ENCODE results near the gene RABGGTA. TPM values are rescaled to one million over a fixed set of nuclear protein-coding genes. Genes with fewer than 3 reads are reported as not detected.

RABGGTA gene
- total and polyA plus RNA-seq, 9 of the 15 experiments (the other 6 are each of a cell fraction or from before 2014, with no cell fraction given): 4.5 to 24.2 (median 15.5) TPM

GRCh38 chr14:24282736-24283135 is 11.3 kb upstream of the RABGGTA start:
- no peaks in the 10 kb centered on the region for H3K27me3 ChIP-seq (ENCODE audit: control insufficient read depth in 2 of 2, insufficient read depth in 2 of 2, low read length in 2 of 2)
- no peak overlapping the region for H3K27ac ChIP-seq (ENCODE audit: extremely low read depth, low read depth, low read length)
- ATAC-seq (no peak), FAIRE-seq (no peak), DNase-seq (ENCODE audit: extremely low read depth in 1 of 4, low spot score in 3 of 4) (no peak)
- H3K9me3 ChIP-seq (replicated peaks; ENCODE audit: control insufficient read depth, insufficient read depth, low read depth, low read length): no peaks in the 10 kb centered on the region
- H3K4me2 ChIP-seq (ENCODE audit: insufficient read depth, low read length): no peak overlapping the region
- no peaks in the 10 kb centered on the region for H3K9me1 ChIP-seq (ENCODE audit: control insufficient read depth, insufficient read depth, low read length)
- 31% methylated on average over 2 of the region's 3 CpGs for WGBS (ENCODE audit: insufficient coverage, low coverage, missing lambda C conversion rate)
- no peak overlapping the region for H3K9ac ChIP-seq (ENCODE audit: insufficient read depth in 1 of 2, low read depth in 2 of 2, low read length in 2 of 2)
- ChIA-PET CTCF (ENCODE audit: low intra/inter-chr PET ratio) (no interaction called here), POLR2A (interaction anchor here (1.7 kb wide), 1 partner anchor 10 kb away, joined by 5 read pairs; no protein-coding TSS in a partner anchor)
- H3K79me2 ChIP-seq (ENCODE audit: control insufficient read depth, insufficient read depth, low read length): no peaks in the 10 kb centered on the region
- H3K4me3 ChIP-seq: no peak overlapping the region
- intact Hi-C loops (cut with micrococcal nuclease): no loop called here
- in situ Hi-C loops (cut with MboI): no loop called here
- peaks cover 0 to 3% of the 10 kb centered on the region in 2 experiments; a peak in 2 of 5 replicates for H3K4me1 ChIP-seq (replicated peaks in 1 of 2; ENCODE audit: control insufficient read depth in 2 of 2, insufficient read depth in 2 of 2, low read length in 2 of 2)
- no TSS peak for BruUV-seq (replicated peaks)
- no peaks in the 10 kb centered on the region for H4K20me1 ChIP-seq (replicated peaks; ENCODE audit: control insufficient read depth, insufficient read depth, low read length)
- no peak overlapping the region for H2AFZ ChIP-seq (ENCODE audit: low read depth, low read length)
- H3K36me3 ChIP-seq (ENCODE audit: control insufficient read depth, insufficient read depth, low read length): no peaks in the 10 kb centered on the region
- TF ChIP-seq CBX8 (IDR thresholded peaks at IDR 0.05; ENCODE audit: borderline replicate concordance, extremely low read depth, low read depth, low read length, poor library complexity, severe bottlenecking) (no peak), ZNF165 (CRISPR knock-in tag; IDR thresholded peaks at IDR 0.05; ENCODE audit: borderline replicate concordance) (no peak), DIDO1 (tag; IDR thresholded peaks at IDR 0.05; ENCODE audit: low read depth) (no peak), JUNB (CRISPR knock-in tag; conservative IDR thresholded peaks at IDR 0.05) (no peak), SAP30 (IDR thresholded peaks at IDR 0.05; ENCODE audit: borderline replicate concordance, insufficient read depth, low read depth, low read length, poor library complexity, severe bottlenecking) (no peak), ZKSCAN8 (CRISPR knock-in tag; IDR thresholded peaks at IDR 0.05) (no peak), SMAD3 (CRISPR knock-in tag; conservative IDR thresholded peaks at IDR 0.05) (no peak), PHF21A (IDR thresholded peaks at IDR 0.05; ENCODE audit: borderline replicate concordance, low read depth) (no peak), ESRRB (CRISPR knock-in tag; IDR thresholded peaks at IDR 0.05; ENCODE audit: borderline replicate concordance) (no peak), ZC3H11A (IDR thresholded peaks at IDR 0.05; ENCODE audit: low read depth, low read length) (no peak), ZSCAN29 (IDR thresholded peaks at IDR 0.05) (no peak), NFRKB (IDR thresholded peaks at IDR 0.05; ENCODE audit: low read depth) (no peak), BRCA1 (IDR thresholded peaks at IDR 0.05) (no peak), BRCA1 (CRISPR knock-in tag; IDR thresholded peaks at IDR 0.05) (no peak), DEAF1 (CRISPR knock-in tag; IDR thresholded peaks at IDR 0.05) (no peak), CREB3L1 (IDR thresholded peaks at IDR 0.05; ENCODE audit: borderline replicate concordance, low read depth) (no peak), HNRNPK (IDR thresholded peaks at IDR 0.05; ENCODE audit: low read depth, low read length, poor library complexity, severe bottlenecking) (no peak), ZBTB5 (IDR thresholded peaks at IDR 0.05) (no peak)

Measured in K562 (cell line).